Loucy (cell line): ENCODE data around the gene SELENOF.

Experiments
- H2AFZ ChIP-seq: fragments of 200-600 bp; sonication (generic); 2 replicates; pipeline ENCODE4 v1.6.0; 2016; ENCODE audit warnings: antibody characterized with exemption, mild to moderate bottlenecking, low read length, moderate library complexity
- H3F3A ChIP-seq: fragments of 200-600 bp; 2 replicates; pipeline ENCODE4 v1.6.0; 2016; ENCODE audit warnings: antibody characterized with exemption, low read depth, mild to moderate bottlenecking
- H3K27me3 ChIP-seq: fragments of 200-600 bp; sonication (generic); 2 replicates; pipeline ENCODE4 v1.6.1; 2014; ENCODE audit warnings: low read length, mild to moderate bottlenecking; ENCODE audit not compliant: insufficient read depth, poor library complexity, severe bottlenecking
- H3K36me3 ChIP-seq: fragments of 200-600 bp; sonication (generic); 2 replicates; pipeline ENCODE4 v1.6.1; 2016; ENCODE audit warnings: low read length; ENCODE audit not compliant: insufficient read depth
- H3K4me1 ChIP-seq: fragments of 200-600 bp; sonication (generic); 2 replicates; pipeline ENCODE4 v1.5.1; 2014; ENCODE audit warnings: low read length, mild to moderate bottlenecking; ENCODE audit not compliant: insufficient read depth, poor library complexity, severe bottlenecking
- H3K4me2 ChIP-seq: fragments of 200-600 bp; sonication (generic); 2 replicates; pipeline ENCODE4 v1.6.0; 2014; ENCODE audit warnings: antibody characterized with exemption, low read length, low read depth, mild to moderate bottlenecking; ENCODE audit not compliant: poor library complexity, severe bottlenecking
- H3K4me3 ChIP-seq: fragments of 200-600 bp; sonication (generic); 2 replicates; pipeline ENCODE4 v1.5.1; 2014; ENCODE audit warnings: low read length, mild to moderate bottlenecking, mixed read lengths; ENCODE audit not compliant: poor library complexity, severe bottlenecking
- H3K79me2 ChIP-seq: fragments of 200-600 bp; sonication (generic); 2 replicates; pipeline ENCODE4 v1.6.1; 2014; ENCODE audit warnings: low read length; ENCODE audit not compliant: insufficient read depth
- H3K9ac ChIP-seq: fragments of 200-600 bp; sonication (generic); 2 replicates; pipeline ENCODE4 v1.6.0; 2014; ENCODE audit warnings: mild to moderate bottlenecking, low read depth, low read length, moderate library complexity; ENCODE audit not compliant: poor library complexity, severe bottlenecking
- H3K9me2 ChIP-seq: fragments of 200-600 bp; sonication (generic); replicated peaks from 2 replicates; pipeline ENCODE4 v1.6.1; 2016; ENCODE audit warnings: low read depth, low read length, mixed read lengths
- H3K9me3 ChIP-seq: fragments of 200-600 bp; sonication (generic); 2 replicates; pipeline ENCODE4 v1.6.1; 2014; ENCODE audit warnings: mild to moderate bottlenecking, antibody characterized with exemption, low read length, low read depth; ENCODE audit not compliant: insufficient read depth
- H4K20me1 ChIP-seq: fragments of 200-600 bp; sonication (generic); 2 replicates; pipeline ENCODE4 v1.6.0; 2014; ENCODE audit warnings: antibody characterized with exemption, low read length, mild to moderate bottlenecking; ENCODE audit not compliant: insufficient read depth, poor library complexity, severe bottlenecking
- CTCF ChIP-seq: fragments of 200-600 bp; sonication (generic); conservative IDR thresholded peaks from 2 replicates; pipeline ENCODE4 v1.5.1; 2014; ENCODE audit warnings: mild to moderate bottlenecking, antibody characterized with exemption, low read length
- EZH2phosphoT487 ChIP-seq: fragments of 200-600 bp; IDR thresholded peaks from 2 replicates; pipeline ENCODE4 v1.6.1; 2018; ENCODE audit warnings: antibody characterized with exemption, mild to moderate bottlenecking, moderate library complexity, borderline replicate concordance

SELENOF gene

GRCh38 chr1:86942743-86943142, 28.8 kb upstream of the SELENOF start:
- H2AFZ ChIP-seq: no peak overlapping the region
- no peaks in the 10 kb centered on the region for H3K9me3 ChIP-seq
- H3K4me2 ChIP-seq: no peak overlapping the region
- no peak overlapping the region for H3K9ac ChIP-seq
- no peak overlapping the region for H3K4me3 ChIP-seq
- H3F3A ChIP-seq: no peaks in the 10 kb centered on the region
- H3K9me2 ChIP-seq: no peaks in the 10 kb centered on the region
- H4K20me1 ChIP-seq: no peaks in the 10 kb centered on the region
- H3K36me3 ChIP-seq: no peaks in the 10 kb centered on the region
- no peaks in the 10 kb centered on the region for H3K27me3 ChIP-seq
- no peaks in the 10 kb centered on the region for H3K4me1 ChIP-seq
- peaks cover 74% of the 10 kb centered on the region for H3K79me2 ChIP-seq
- TF ChIP-seq EZH2phosphoT487: no peak
- no peak for TF ChIP-seq CTCF

GRCh38 chr1:86942042-86942441, 28.1 kb upstream of the SELENOF start:
- H3K4me1 ChIP-seq: no peaks in the 10 kb centered on the region
- no peak overlapping the region for H3K9ac ChIP-seq
- H4K20me1 ChIP-seq: no peaks in the 10 kb centered on the region
- no peak overlapping the region for H3K4me3 ChIP-seq
- H3K9me2 ChIP-seq: no peaks in the 10 kb centered on the region
- no peak overlapping the region for H3K4me2 ChIP-seq
- no peaks in the 10 kb centered on the region for H3F3A ChIP-seq
- peaks cover 67% of the 10 kb centered on the region for H3K79me2 ChIP-seq
- H3K27me3 ChIP-seq: no peaks in the 10 kb centered on the region
- TF ChIP-seq EZH2phosphoT487: no peak
- TF ChIP-seq CTCF: no peak
- no peaks in the 10 kb centered on the region for H3K36me3 ChIP-seq
- no peak overlapping the region for H2AFZ ChIP-seq
- no peaks in the 10 kb centered on the region for H3K9me3 ChIP-seq

- Histone ChIP-seq H3F3A (no peaks in the 10 kb centered on the region), H3K9ac (no peak overlapping the region), H3K79me2 (peaks cover 61% of the 10 kb centered on the region), H3K4me3 (no peak overlapping the region), H3K9me2 (no peaks in the 10 kb centered on the region), H3K27me3 (no peaks in the 10 kb centered on the region), H3K9me3 (no peaks in the 10 kb centered on the region), H3K4me1 (no peaks in the 10 kb centered on the region), H3K4me2 (no peak overlapping the region), H2AFZ (no peak overlapping the region), H3K36me3 (no peaks in the 10 kb centered on the region), H4K20me1 (no peaks in the 10 kb centered on the region)
- TF ChIP-seq CTCF (no peak), EZH2phosphoT487 (no peak)
These were observed 26.7 kb upstream of the SELENOF start for GRCh38 chr1:86940599-86940998.
